Endothelial cell (in vitro differentiated cells): ENCODE data around the gene NOL4L. TPM values are rescaled to one million over a fixed set of nuclear protein-coding genes. Genes with fewer than 3 reads are reported as not detected.
A peak's percentile ranks its signal among the peaks of the same experiment; 100 is the strongest.

Experiments
- DNase-seq: peaks from one replicate; pipeline ENCODE4 v3.0.0; 2021; ENCODE audit warnings: low spot score
- H3K27ac Mint-ChIP-seq: one replicate; pipeline ENCODE4 v1.8.0; 2021; ENCODE audit warnings: mixed read lengths, inconsistent platforms; ENCODE audit not compliant: unreplicated experiment
- H3K27me3 Mint-ChIP-seq: one replicate; pipeline ENCODE4 v1.8.0; 2021; ENCODE audit warnings: mild to moderate bottlenecking, moderate library complexity, mixed read lengths, inconsistent platforms; ENCODE audit not compliant: unreplicated experiment
- H3K36me3 Mint-ChIP-seq: one replicate; pipeline ENCODE4 v1.8.0; 2021; ENCODE audit warnings: mild to moderate bottlenecking, low read depth, mixed read lengths, inconsistent platforms; ENCODE audit not compliant: unreplicated experiment
- H3K4me1 Mint-ChIP-seq: one replicate; pipeline ENCODE4 v1.8.0; 2021; ENCODE audit warnings: mild to moderate bottlenecking, mixed read lengths, inconsistent platforms; ENCODE audit not compliant: unreplicated experiment
- H3K4me3 Mint-ChIP-seq: one replicate; pipeline ENCODE4 v1.8.0; 2021; ENCODE audit warnings: mild to moderate bottlenecking, mixed read lengths, inconsistent platforms; ENCODE audit not compliant: unreplicated experiment
- H3K9me3 Mint-ChIP-seq: one replicate; pipeline ENCODE4 v1.8.0; 2021; ENCODE audit warnings: mixed read lengths, inconsistent platforms; ENCODE audit not compliant: unreplicated experiment
- total RNA-seq: library from RNA; stranded (reverse); fragmentation: NEBNext Ultra II Directional; extraction: Animal tissue kit (Norgen Biotek cat#: 25700); gene quantifications from one replicate; pipeline ENCODE4 v1.2.1, GENCODE V29; 2021; ENCODE audit not compliant: unreplicated experiment
- TF ChIP-seq, protein P1 (sequence below): fragments of 200-600 bp; sonication (generic); IDR thresholded peaks from one replicate; pipeline ENCODE4 v1.5.0; 2021; ENCODE audit warnings: antibody characterized with exemption; ENCODE audit not compliant: unreplicated experiment

The NOL4L gene
- total RNA-seq, 1 donor from 2014 or later = 150 TPM

DNA sequence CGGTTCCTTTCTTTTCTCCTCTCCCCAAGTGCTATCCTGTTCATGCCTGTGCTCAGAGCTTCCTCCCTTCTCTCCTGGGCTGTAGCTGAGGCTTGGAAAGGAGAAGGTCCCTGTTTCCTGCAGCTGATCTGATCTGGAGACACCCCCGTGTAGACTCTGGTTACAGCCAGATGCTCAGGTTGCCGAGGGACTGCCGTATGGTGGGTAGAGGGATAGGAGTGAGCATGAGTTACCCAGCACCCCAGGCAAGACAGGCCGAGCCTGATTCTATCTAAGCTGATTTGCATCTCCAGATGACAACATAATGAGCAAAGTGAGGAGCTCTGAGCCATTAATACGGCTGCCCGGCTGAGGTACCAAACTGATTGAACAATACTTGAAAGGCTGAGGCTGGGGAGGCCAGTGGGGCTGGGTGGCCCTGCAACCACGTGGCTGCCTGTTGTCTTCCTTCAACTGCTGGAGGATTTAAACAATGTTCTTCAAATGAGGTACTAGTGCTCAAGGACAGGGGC is 135.2 kb downstream of the NOL4L start:
- H3K27ac Mint-ChIP-seq = peak overlapping the region; percentile 81
- peaks cover 33% of the 10 kb centered on the region for H3K27me3 Mint-ChIP-seq
- TF ChIP-seq, protein P1, sequence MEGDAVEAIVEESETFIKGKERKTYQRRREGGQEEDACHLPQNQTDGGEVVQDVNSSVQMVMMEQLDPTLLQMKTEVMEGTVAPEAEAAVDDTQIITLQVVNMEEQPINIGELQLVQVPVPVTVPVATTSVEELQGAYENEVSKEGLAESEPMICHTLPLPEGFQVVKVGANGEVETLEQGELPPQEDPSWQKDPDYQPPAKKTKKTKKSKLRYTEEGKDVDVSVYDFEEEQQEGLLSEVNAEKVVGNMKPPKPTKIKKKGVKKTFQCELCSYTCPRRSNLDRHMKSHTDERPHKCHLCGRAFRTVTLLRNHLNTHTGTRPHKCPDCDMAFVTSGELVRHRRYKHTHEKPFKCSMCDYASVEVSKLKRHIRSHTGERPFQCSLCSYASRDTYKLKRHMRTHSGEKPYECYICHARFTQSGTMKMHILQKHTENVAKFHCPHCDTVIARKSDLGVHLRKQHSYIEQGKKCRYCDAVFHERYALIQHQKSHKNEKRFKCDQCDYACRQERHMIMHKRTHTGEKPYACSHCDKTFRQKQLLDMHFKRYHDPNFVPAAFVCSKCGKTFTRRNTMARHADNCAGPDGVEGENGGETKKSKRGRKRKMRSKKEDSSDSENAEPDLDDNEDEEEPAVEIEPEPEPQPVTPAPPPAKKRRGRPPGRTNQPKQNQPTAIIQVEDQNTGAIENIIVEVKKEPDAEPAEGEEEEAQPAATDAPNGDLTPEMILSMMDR = no peak
- no peaks in the 10 kb centered on the region for H3K9me3 Mint-ChIP-seq
- H3K36me3 Mint-ChIP-seq = peaks cover 50% of the 10 kb centered on the region
- no peak for DNase-seq
- H3K4me3 Mint-ChIP-seq = peak overlapping the region; percentile 69
- peaks cover 75% of the 10 kb centered on the region for H3K4me1 Mint-ChIP-seq

DNA sequence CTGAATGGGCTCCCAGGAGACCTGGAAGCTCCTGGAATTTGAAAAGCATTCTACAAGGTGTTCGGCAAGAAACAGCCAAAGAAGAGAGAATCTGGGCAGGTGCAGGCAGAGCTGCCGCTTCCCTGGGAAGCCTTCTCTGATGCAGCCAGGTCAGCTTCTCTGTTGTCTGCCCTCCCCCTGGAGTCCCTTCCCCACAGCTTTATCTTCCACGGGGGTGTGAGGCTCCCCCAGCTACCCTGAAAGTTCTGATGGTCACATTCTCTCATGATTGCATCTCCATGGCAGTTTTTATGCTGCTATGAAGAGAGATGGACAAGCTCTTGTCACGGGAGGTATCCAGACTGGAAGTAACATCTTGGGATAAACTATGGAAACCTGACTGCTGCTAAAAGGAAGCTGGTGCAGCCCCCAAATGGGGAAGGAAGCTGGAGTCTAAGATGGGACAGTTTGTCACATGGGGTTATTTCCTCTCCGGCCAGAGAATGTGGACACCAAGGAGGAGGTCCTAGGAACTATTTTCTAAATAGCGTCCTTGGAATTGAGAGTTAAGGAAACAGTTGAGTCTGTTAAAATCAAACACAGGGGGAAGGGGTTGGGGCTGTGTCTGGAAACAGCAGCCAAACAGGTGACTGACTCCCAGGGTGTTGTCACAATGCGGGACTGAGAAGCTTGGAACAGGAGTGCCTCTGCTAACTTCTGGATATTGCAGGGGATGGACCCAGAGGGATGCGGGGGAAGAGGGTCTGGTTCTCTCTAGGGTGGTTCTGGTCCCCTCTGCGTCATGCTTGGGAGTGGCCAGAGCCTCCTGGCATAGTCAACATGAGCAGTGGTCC is 135.9 kb downstream of the NOL4L start:
- TF ChIP-seq, protein P1 = no peak
- Mint-ChIP-seq H3K27me3 (peaks cover 29% of the 10 kb centered on the region), H3K9me3 (no peaks in the 10 kb centered on the region), H3K4me1 (peaks cover 72% of the 10 kb centered on the region), H3K4me3 (peak overlapping the region; percentile 69), H3K36me3 (peaks cover 47% of the 10 kb centered on the region), H3K27ac (peak overlapping the region; percentile 81)
- no peak for DNase-seq

DNA sequence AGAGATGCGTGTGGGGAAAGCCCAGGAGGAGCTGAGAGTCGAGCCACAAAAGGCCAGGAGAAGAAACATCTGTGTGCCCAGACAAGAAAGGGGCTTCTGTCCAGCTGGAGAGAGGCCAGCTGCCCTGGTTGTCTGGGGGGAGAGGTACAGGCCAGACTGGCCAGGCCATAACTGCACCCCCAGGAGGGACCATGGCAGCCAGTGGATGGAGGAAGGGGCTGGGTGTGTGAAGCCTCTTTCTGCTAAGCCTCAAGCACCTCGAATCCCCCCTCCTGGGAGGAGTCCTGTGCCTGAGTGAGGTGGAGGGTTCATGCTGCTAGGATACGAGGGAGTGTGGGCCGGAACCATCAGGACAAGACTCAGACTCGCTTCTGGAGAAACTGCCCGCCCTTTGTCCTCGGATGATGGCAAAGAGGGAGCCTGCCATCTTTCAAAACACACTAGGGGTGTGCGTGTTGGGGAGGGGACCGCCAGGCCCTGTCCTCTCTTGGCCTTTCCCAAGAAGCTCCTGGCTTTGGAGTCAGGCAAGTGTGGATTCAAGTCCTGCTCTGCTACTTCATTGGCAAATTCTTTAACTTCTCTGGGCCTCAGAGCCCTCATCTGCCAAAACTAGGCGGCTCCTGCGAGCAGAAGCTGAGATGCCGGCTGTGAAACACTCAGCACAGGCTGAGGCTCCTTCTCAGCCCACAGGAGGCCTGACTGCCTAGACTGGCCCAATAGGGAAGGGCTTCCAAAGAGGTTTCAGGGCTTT is 136.7 kb downstream of the NOL4L start:
- TF ChIP-seq, protein P1 = no peak
- Mint-ChIP-seq H3K36me3 (peaks cover 46% of the 10 kb centered on the region), H3K4me1 (peaks cover 74% of the 10 kb centered on the region), H3K9me3 (no peaks in the 10 kb centered on the region), H3K4me3 (peak overlapping the region; percentile 72), H3K27ac (peak overlapping the region; percentile 77), H3K27me3 (peaks cover 28% of the 10 kb centered on the region)
- DNase-seq = no peak

DNA sequence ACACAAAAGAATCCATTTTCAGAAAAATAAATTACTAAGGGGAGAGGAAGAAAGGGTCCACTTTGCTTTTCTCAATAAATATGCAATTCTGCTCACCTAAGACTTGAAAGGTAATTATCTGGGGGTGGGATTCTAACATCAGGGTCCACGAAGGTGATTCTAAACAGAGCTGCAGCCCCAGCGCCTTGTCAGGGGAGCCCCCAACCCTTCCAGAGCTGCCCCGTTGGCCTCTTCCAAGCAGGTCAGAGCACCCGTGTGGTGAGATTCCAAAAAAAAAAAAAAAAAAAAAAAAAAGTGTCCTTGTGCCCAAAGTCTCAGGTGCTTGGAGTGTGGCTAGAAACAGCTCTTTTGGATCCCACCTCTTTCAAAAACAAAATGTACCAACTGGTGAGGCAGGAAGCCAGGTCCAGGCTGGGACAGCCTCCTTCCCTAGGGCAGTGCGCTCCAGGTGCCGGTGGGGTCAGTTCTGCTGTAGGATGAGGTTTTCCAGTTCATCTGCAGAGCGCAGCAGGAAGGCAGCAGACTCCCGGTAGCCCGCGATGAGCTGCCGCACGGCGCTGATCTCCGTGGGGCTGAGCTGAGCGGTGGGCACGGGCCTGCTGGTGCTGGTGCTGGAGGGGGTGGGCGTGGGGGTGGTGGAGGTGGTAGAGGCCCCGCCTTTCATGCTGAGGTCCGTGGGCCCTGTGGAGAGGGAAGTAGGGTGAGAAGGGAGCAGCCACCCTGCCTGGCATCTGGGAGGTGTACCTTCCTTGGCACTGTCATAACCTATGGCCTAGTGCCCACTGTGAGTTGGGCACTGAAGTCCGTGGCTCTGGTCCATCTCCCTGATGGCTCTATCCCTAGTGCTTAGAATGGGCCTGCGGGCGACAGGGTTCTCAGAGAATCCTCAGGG is 137.8 kb downstream of the NOL4L start:
- no peak for DNase-seq
- peak overlapping the region; percentile 77 for H3K27ac Mint-ChIP-seq
- peaks cover 74% of the 10 kb centered on the region for H3K4me1 Mint-ChIP-seq
- TF ChIP-seq, protein P1 = no peak
- no peaks in the 10 kb centered on the region for H3K9me3 Mint-ChIP-seq
- peaks cover 28% of the 10 kb centered on the region for H3K27me3 Mint-ChIP-seq
- H3K4me3 Mint-ChIP-seq = peak overlapping the region; percentile 72
- H3K36me3 Mint-ChIP-seq = peaks cover 50% of the 10 kb centered on the region
